NCI-H1436 treated with DMSO at 0.1 percent for 48 hours (cell line): ENCODE data around the gene SLC25A18.
"Not testable (repeated sequence)": the region's sequence is repeated elsewhere in the genome, so short reads cannot be mapped to it uniquely, and the experiment has no call there.

Experiments used
- DNase-seq: peaks from one replicate; lab custom pipeline; 2025; lab: John Stamatoyannopoulos, UW

Gene SLC25A18

GRCh38 chr22:17562906-17563870 is at the start of gene SLC25A18:
SLC25A18 (plus strand) TSS chr22:17563498; CDS start chr22:17579945, 16,447 bp downstream.
- no peak for DNase-seq

DNA sequence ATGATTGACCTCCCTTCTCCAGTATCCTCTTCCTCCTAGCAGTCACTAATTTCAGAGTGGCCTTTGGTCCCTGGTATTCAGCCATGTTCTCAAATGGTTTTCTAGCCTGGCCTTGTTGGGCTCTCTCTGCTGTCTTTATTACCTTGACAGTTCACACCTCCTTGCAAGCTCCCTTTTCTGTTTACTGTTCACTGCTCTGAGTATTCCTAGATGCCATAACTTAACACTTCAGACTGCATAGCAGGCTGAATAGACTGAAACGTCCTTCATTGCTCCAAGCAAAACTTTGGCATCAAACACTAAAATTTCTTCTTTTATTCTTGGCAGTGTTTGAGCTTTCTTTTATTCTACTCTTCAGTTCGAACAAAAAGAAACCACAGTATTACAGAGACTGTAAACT is 49.7 kb upstream of the SLC25A18 start:
- DNase-seq: no peak

GRCh38 chr22:17514084-17514483 is 49.2 kb upstream of the SLC25A18 start:
- no peak for DNase-seq

- no peak for DNase-seq
Measured at GRCh38 chr22:17518406-17518805, 44.9 kb upstream of the SLC25A18 start.

GRCh38 chr22:17521971-17522370 is 41.3 kb upstream of the SLC25A18 start:
- not testable (repeated sequence) for DNase-seq

GRCh38 chr22:17523925-17524324 is 39.4 kb upstream of the SLC25A18 start:
- DNase-seq: no peak

DNA sequence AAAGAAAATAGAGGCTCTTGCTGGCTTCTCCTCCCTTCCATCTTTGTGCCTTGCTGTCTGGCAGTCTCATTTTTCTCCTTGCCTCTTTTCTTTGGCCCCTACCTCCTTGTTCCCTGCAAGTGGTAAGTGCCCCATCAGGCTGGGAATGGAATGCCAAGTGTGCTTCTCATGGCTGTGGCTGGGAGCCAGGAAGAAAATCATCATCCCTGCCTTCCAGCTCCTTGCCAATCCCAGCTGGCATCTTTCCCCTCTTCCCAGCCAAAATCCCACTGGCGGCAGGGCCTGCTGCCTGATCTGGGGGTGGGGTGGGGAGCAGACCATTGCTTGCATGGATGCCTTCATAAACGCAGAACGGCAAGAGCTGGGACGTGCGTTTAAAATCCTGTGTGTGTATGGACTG is 27.0 kb upstream of the SLC25A18 start:
- DNase-seq: no peak

GRCh38 chr22:17537155-17537554 is 26.1 kb upstream of the SLC25A18 start:
- DNase-seq: no peak

DNA sequence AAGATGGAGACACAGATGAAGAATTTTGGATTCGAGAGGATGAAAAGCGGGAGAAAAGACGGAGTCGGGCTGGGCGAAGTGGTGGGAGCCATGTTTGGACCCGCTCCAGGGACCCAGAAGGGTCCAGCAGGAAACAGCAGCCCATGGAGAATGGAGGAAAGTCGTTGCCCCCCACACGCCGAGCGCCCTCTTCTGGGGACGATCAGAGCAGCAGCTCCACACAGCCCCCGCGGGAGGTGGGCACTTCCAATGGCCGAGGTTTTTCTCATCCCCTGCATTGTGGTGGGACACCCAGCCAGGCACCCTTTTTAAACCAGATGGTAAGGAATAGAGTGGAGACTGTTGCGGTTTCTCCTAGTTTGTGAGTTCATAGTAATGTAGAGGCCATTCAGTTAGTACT is 22.8 kb upstream of the SLC25A18 start:
- no peak for DNase-seq

DNA sequence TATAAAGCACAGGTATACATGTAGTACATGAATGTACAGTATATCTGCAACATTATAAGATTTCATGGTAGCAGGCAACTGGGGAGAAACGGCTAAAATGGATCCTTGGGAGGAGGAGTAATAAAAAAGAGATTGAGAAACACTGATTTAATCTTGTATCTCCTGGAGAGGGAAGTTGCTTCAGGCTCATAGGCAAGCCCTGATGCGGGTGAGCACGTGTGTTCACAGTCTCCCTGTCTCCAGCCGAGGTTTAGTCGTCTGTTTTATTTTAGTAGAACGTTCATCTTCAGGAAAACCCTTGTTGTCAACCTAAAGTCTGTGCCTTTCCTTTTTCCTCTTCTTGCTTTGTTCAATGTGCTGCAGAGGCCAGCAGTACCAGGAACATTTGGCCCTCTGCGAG is 21.8 kb upstream of the SLC25A18 start:
- no peak for DNase-seq

GRCh38 chr22:17542452-17542851 is 20.8 kb upstream of the SLC25A18 start:
- no peak for DNase-seq

DNA sequence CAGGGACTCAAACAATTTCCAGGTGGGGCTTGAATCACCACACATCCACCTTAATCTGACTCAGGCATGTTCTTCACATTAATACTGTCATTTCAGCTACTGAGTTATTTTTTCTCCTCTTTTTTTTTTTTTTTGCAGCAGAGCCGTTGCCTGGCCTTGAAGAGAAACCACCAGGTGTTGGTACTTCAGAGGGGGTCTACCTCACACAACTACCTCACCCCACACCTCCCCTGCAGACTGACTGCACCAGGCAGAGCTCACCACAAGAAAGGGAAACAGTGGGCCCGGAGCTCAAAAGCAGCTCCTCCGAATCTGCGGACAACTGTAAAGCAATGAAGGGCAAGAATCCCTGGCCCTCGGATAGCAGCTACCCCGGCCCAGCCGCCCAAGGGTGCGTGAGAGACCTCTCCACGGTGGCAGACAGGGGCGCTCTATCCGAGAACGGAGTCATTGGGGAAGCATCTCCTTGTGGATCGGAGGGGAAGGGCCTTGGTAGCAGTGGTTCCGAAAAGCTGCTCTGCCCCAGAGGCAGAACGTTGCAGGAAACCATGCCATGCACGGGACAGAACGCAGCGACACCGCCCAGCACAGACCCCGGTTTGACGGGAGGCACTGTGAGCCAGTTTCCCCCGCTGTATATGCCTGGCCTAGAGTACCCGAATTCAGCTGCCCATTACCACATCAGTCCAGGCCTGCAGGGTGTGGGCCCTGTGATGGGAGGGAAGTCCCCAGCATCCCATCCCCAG is 15.1 kb upstream of the SLC25A18 start:
- no peak for DNase-seq

- no peak for DNase-seq
Measured at GRCh38 chr22:17548756-17549035, 14.6 kb upstream of the SLC25A18 start.

DNA sequence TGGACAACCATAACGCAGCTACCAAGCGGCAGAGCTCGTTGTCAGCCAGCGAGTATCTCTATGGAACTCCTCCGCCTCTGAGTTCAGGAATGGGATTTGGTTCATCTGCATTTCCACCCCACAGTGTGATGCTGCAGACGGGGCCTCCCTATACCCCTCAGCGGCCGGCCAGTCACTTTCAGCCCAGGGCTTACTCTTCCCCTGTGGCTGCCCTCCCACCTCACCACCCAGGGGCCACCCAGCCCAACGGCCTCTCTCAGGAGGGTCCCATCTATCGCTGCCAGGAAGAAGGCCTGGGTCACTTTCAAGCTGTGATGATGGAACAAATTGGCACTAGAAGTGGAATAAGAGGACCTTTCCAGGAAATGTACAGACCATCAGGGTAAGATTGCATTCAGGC is 14.1 kb upstream of the SLC25A18 start:
- DNase-seq: no peak

DNA sequence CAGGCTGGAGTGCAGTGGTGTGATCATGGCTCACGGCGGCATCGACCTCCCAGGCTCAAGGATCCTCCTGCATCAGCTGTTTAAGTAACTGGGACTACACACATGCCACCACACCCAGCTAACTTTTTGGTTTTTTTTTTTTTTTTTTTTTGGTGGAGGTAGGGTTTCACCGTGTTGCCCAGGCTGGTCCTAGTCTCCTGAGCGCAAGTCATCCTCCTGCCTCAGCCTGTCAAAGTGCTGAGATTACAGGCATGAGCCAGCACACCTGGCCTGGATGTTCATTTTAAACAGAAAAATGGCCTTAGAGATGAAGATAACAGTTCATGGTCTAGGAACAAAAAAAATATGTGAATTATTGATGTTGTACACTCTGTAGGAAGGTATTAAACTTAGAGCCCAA is 13.6 kb upstream of the SLC25A18 start:
- DNase-seq: no peak

DNA sequence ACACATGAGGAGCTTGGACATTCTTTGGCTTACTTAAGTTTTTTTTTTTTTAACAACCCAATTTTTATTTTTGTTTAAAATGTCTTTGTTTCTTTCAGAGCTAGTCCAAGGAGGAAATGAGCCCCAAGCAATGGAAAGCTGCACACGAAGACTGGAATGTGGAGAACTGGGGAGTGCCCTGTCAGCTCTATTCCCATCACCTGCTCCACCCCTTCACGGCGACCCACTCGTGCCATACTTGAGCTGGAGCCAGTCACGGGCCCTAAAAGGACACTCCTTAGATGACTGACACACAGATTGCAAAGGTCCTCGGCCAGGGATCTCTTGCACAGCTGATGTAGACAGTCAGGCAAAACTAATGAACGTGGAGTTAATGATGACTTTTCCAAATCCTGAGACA is 10.6 kb upstream of the SLC25A18 start:
- DNase-seq: no peak

DNA sequence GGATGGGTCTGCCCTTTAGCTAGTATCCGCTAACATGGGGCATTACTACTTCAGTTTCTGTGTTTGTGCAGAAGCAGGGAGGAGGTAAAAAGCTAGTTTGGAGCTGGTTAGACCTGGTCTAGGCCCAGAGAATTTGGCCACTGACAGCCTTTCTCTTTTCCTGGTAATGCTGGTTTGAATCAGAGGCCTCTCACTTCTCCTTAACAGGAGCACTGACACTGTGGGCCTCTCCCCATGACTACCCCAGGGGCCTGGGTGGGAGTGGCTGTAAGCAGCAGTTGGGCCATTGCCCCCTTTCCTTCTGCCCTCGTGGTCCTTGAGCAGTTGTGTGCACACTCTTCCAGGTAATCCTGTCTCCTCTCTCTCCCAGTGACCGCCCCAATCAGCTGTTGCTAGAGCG is 8.5 kb upstream of the SLC25A18 start:
- DNase-seq: no peak

DNA sequence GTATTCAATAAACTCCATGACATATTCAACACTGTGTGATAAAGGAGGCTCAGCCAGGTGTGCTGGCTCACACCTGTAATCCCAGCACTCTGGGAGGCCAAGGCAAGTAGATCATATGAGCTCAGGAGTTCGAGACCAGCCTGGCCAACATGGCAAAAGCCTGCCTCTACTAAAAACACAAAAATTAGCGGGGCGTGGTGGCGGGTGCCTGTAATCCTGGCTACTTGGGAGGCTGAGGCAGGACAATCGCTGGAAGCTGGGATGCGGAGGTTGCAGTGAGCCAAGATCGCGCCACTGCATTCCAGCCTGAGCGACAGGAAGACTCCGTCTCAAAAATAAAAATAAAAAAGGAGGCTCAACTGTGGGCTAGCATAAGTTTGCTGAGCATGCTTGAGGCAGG is 4.1 kb upstream of the SLC25A18 start:
- no peak for DNase-seq

- DNase-seq: no peak
Measured at GRCh38 chr22:17563936-17564391, 666 bp downstream of the SLC25A18 start.

- not testable (repeated sequence) for DNase-seq
Measured at GRCh38 chr22:17566016-17566687, 2.9 kb downstream of the SLC25A18 start.

DNA sequence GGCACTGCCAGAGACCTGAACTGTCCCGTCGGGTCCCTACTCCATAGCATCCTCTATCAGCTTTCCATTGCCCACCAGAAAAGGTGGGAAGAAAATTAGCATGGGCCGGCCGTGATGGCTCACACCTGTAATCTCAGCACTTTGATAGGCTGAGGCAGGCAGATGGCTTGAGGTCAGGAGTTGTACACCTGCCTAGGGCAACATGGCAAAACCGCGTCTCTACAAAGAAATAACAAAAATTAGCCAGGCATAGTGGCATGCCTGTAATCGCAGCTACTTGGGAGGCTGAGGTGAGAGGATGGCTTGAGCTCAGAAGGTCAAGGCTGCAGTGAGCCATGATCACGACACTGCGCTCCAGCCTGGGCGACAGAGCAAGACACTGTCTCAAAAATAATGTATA is 3.5 kb downstream of the SLC25A18 start:
- no peak for DNase-seq

DNA sequence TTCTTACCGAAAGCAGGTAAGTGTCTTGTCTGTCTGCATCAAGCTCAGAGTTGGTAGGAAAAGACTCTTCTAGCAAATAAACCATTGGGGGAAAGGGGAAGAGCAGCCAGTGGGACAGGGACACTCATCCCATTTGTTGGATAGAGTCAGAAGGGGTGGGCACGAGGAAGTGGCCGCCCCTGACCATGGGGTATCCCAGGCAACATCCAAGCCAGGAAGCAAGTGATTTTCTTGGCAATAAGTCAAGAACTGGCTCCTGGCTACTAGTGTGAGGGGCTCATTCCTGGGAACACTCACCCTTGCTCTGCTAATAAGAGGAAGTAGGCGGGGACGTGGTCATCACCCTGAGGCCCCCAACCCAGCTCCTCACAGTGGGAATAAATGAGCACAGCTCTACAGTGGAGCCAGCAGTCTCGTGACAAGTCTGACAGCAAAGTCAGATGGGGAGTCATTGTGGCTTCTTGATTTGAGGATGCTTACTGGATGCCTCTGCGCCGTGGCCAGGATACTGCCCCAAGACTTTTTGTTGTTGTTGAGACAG is 6.7 kb downstream of the SLC25A18 start:
- DNase-seq: no peak
